Neural progenitor cell (in vitro differentiated cells): ENCODE measurements around the gene SLC2A9.

Experiments used
- EZH2 ChIP-seq: fragments of 200-600 bp; sonication (generic); IDR thresholded peaks from 2 replicates; pipeline ENCODE4 v1.6.1; 2017; ENCODE audit warnings: antibody characterized with exemption, mild to moderate bottlenecking, moderate library complexity
- EZH2phosphoT487 ChIP-seq: fragments of 200-600 bp; sonication (generic); IDR thresholded peaks from 2 replicates; pipeline ENCODE4 v1.6.1; 2017; ENCODE audit warnings: antibody characterized with exemption
- TF ChIP-seq, protein P1 (sequence below): fragments of 200-600 bp; sonication (generic); IDR thresholded peaks from 2 replicates; pipeline ENCODE4 v1.5.1; 2017; ENCODE audit warnings: antibody characterized with exemption, mild to moderate bottlenecking

- TF ChIP-seq EZH2 (no peak), EZH2phosphoT487 (no peak)
- TF ChIP-seq, protein P1, sequence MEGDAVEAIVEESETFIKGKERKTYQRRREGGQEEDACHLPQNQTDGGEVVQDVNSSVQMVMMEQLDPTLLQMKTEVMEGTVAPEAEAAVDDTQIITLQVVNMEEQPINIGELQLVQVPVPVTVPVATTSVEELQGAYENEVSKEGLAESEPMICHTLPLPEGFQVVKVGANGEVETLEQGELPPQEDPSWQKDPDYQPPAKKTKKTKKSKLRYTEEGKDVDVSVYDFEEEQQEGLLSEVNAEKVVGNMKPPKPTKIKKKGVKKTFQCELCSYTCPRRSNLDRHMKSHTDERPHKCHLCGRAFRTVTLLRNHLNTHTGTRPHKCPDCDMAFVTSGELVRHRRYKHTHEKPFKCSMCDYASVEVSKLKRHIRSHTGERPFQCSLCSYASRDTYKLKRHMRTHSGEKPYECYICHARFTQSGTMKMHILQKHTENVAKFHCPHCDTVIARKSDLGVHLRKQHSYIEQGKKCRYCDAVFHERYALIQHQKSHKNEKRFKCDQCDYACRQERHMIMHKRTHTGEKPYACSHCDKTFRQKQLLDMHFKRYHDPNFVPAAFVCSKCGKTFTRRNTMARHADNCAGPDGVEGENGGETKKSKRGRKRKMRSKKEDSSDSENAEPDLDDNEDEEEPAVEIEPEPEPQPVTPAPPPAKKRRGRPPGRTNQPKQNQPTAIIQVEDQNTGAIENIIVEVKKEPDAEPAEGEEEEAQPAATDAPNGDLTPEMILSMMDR, result no peak
These were observed 12.8 kb upstream of the SLC2A9 start for GRCh38 chr4:10034136-10034535.
